ENCODE results near the gene TAF1B. TPM values are rescaled to one million over a fixed set of nuclear protein-coding genes. Genes with fewer than 3 reads are reported as not detected.

TAF1B gene
- polyA plus RNA-seq: 1 to 10 TPM; 4.1 to 7.3 (median 6.1) TPM

GRCh38 chr2:9843229-9844035 is at the start of gene TAF1B:
Gene TAF1B, plus strand, starts transcription at chr2:9843474. Its CDS starts 68 bp downstream, at chr2:9843542.
- 0 to 1% (median 0%) methylated on average over 70 of the region's 70 CpGs for WGBS, 3 donors

GRCh38 chr2:9793918-9794717 is 49.2 kb upstream of the TAF1B start:
- WGBS, 3 donors: 90 to 93% (median 93%) methylated on average over 17 of the region's 17 CpGs
- no peak overlapping the region for H3K27ac ChIP-seq (ENCODE audit: low read depth, low read length)

More at GRCh38 chr2:9843229-9844035, at the start of gene TAF1B:
- H3K27ac ChIP-seq (ENCODE audit: low read depth, low read length): peak within 1 kb of the TSS; percentile 10

- no peak overlapping the region for H3K27ac ChIP-seq (ENCODE audit: low read depth, low read length)
- 52 to 82% (median 56%) methylated on average over 6 of the region's 6 CpGs for WGBS, 3 donors
Measured at GRCh38 chr2:9795071-9795470, 48.2 kb upstream of the TAF1B start.

GRCh38 chr2:9796056-9797010 is 46.9 kb upstream of the TAF1B start:
- WGBS, 3 donors: 74 to 90% (median 84%) methylated on average over 13 of the region's 13 CpGs
- no peak overlapping the region for H3K27ac ChIP-seq (ENCODE audit: low read depth, low read length)

GRCh38 chr2:9797086-9797485 is 46.2 kb upstream of the TAF1B start:
- no peak overlapping the region for H3K27ac ChIP-seq (ENCODE audit: low read depth, low read length)
- 70 to 80% (median 78%) methylated on average over 4 of the region's 4 CpGs for WGBS, 3 donors

GRCh38 chr2:9797681-9798556 is 45.4 kb upstream of the TAF1B start:
- no peak overlapping the region for H3K27ac ChIP-seq (ENCODE audit: low read depth, low read length)
- WGBS, 3 donors: 69 to 85% (median 78%) methylated on average over 18 of the region's 18 CpGs

GRCh38 chr2:9799011-9799596 is 44.2 kb upstream of the TAF1B start:
- no peak overlapping the region for H3K27ac ChIP-seq (ENCODE audit: low read depth, low read length)
- WGBS, 3 donors: 56 to 69% (median 58%) methylated on average over 11 of the region's 11 CpGs

GRCh38 chr2:9799729-9800632 is 43.3 kb upstream of the TAF1B start:
- WGBS, 3 donors: 20 to 23% (median 21%) methylated on average over 14 of the region's 14 CpGs
- H3K27ac ChIP-seq (ENCODE audit: low read depth, low read length): no peak overlapping the region

GRCh38 chr2:9800639-9800974 is 42.7 kb upstream of the TAF1B start:
- 72 to 80% (median 73%) methylated on average over 5 of the region's 5 CpGs for WGBS, 3 donors
- H3K27ac ChIP-seq (ENCODE audit: low read depth, low read length): no peak overlapping the region

- H3K27ac ChIP-seq (ENCODE audit: low read depth, low read length): no peak overlapping the region
- WGBS, 3 donors: 64 to 87% (median 66%) methylated on average over 25 of the region's 25 CpGs
Measured at GRCh38 chr2:9800975-9801726, 42.1 kb upstream of the TAF1B start.

- WGBS, 3 donors: 65 to 84% (median 78%) methylated on average over 8 of the region's 8 CpGs
- H3K27ac ChIP-seq (ENCODE audit: low read depth, low read length): no peak overlapping the region
Measured at GRCh38 chr2:9802576-9802993, 40.7 kb upstream of the TAF1B start.

GRCh38 chr2:9803023-9803805 is 40.1 kb upstream of the TAF1B start:
- 59 to 81% (median 77%) methylated on average over 17 of the region's 17 CpGs for WGBS, 3 donors
- H3K27ac ChIP-seq (ENCODE audit: low read depth, low read length): no peak overlapping the region

- WGBS, 3 donors: 64 to 68% (median 66%) methylated on average over 8 of the region's 8 CpGs
- H3K27ac ChIP-seq (ENCODE audit: low read depth, low read length): no peak overlapping the region
Measured at GRCh38 chr2:9805435-9806297, 37.6 kb upstream of the TAF1B start.

- WGBS, 3 donors: 79 to 96% (median 90%) methylated on average over 1 of the region's 1 CpG
- H3K27ac ChIP-seq (ENCODE audit: low read depth, low read length): no peak overlapping the region
Measured at GRCh38 chr2:9806298-9806610, 37.0 kb upstream of the TAF1B start.

Measured in adipose tissue (tissue), 3 donors.